HG02642 (cell line): ENCODE measurements around the gene CST6.
"Not testable (repeated sequence)": the region's sequence is repeated elsewhere in the genome, so short reads cannot be mapped to it uniquely, and the experiment has no call there.

Experiments
- ATAC-seq: cut with Tn5 transposase; IDR thresholded peaks from one replicate; pipeline ENCODE4 v1.9.1; 2021; ENCODE audit warnings: mild to moderate bottlenecking; ENCODE audit not compliant: unreplicated experiment, poor library complexity

Gene CST6

GRCh38 chr11:66012946-66013761 lies 1.3 kb downstream of the CST6 start:
- ATAC-seq: no peak

- ATAC-seq: no peak
Measured at GRCh38 chr11:66013762-66014100, 1.9 kb downstream of the CST6 start.

- no peak for ATAC-seq
Measured at GRCh38 chr11:66014804-66015453, 3.1 kb downstream of the CST6 start.

- ATAC-seq: no peak
Measured at GRCh38 chr11:66015454-66015881, 3.7 kb downstream of the CST6 start.

- ATAC-seq: no peak
Measured at GRCh38 chr11:66015936-66016792, 4.4 kb downstream of the CST6 start.

GRCh38 chr11:66016793-66017177 lies 5.0 kb downstream of the CST6 start:
- no peak for ATAC-seq

- ATAC-seq: no peak
Measured at GRCh38 chr11:66017321-66017720, 5.5 kb downstream of the CST6 start.

GRCh38 chr11:66020212-66020611 lies 8.4 kb downstream of the CST6 start:
- ATAC-seq: no peak

GRCh38 chr11:66020618-66021357 lies 9.0 kb downstream of the CST6 start:
- ATAC-seq: no peak

GRCh38 chr11:66022401-66023185 lies 10.8 kb downstream of the CST6 start:
- ATAC-seq: no peak

- ATAC-seq: not testable (repeated sequence)
Measured at GRCh38 chr11:66023186-66023440, 11.3 kb downstream of the CST6 start.

- ATAC-seq: no peak
Measured at GRCh38 chr11:66026017-66026529, 14.3 kb downstream of the CST6 start, which contains the start of gene CATSPER1. TSS of gene CATSPER1 (minus strand) at chr11:66026479. CDS start at chr11:66026379, 100 bp downstream.

- ATAC-seq: no peak
Measured at GRCh38 chr11:66032957-66033735, 21.3 kb downstream of the CST6 start.

- no peak for ATAC-seq
Measured at GRCh38 chr11:66035653-66036333, 24.0 kb downstream of the CST6 start.

- ATAC-seq: no peak
Measured at GRCh38 chr11:66036334-66036710, 24.5 kb downstream of the CST6 start.

GRCh38 chr11:66037327-66037726 lies 25.5 kb downstream of the CST6 start:
- no peak for ATAC-seq

- ATAC-seq: no peak
Measured at GRCh38 chr11:66039765-66040164, 28.0 kb downstream of the CST6 start.
